ENCODE measurements around the gene AAK1.
"Not testable (repeated sequence)": the region's sequence is repeated elsewhere in the genome, so short reads cannot be mapped to it uniquely, and the experiment has no call there.

AAK1 gene

GRCh38 chr2:69452687-69453086 is 190.9 kb downstream of the AAK1 start:
- no peak for DNase-seq (ENCODE audit: low read depth)

- no peak for DNase-seq (ENCODE audit: low read depth)
These were observed 192.7 kb downstream of the AAK1 start for GRCh38 chr2:69450735-69451416.

- no peak for DNase-seq (ENCODE audit: low read depth)
These were observed 193.6 kb downstream of the AAK1 start for GRCh38 chr2:69449906-69450305.

GRCh38 chr2:69443673-69444072 is 199.9 kb downstream of the AAK1 start:
- DNase-seq (ENCODE audit: low read depth) = not testable (repeated sequence)

GRCh38 chr2:69439499-69439898 is 204.0 kb downstream of the AAK1 start:
- DNase-seq (ENCODE audit: low read depth) = not testable (repeated sequence)

- DNase-seq (ENCODE audit: low read depth) = no peak
These were observed 205.0 kb downstream of the AAK1 start for GRCh38 chr2:69438580-69438979.

- no peak for DNase-seq (ENCODE audit: low read depth)
These were observed 205.8 kb downstream of the AAK1 start for GRCh38 chr2:69437751-69438154.

- DNase-seq (ENCODE audit: low read depth) = peak; percentile 87
These were observed 206.4 kb downstream of the AAK1 start, which contains the start of gene NFU1 for GRCh38 chr2:69436938-69437750. TSS of gene NFU1 (minus strand) at chr2:69437435. CDS start at chr2:69437422, 13 bp downstream.

- DNase-seq (ENCODE audit: low read depth) = peak; percentile 2
These were observed 207.0 kb downstream of the AAK1 start for GRCh38 chr2:69436596-69436937.

GRCh38 chr2:69434753-69435152 is 208.8 kb downstream of the AAK1 start:
- no peak for DNase-seq (ENCODE audit: low read depth)

GRCh38 chr2:69429491-69430183 is 213.9 kb downstream of the AAK1 start:
- DNase-seq (ENCODE audit: low read depth) = no peak

- no peak for DNase-seq (ENCODE audit: low read depth)
These were observed 214.6 kb downstream of the AAK1 start for GRCh38 chr2:69428981-69429380.

- DNase-seq (ENCODE audit: low read depth) = no peak
These were observed 219.1 kb downstream of the AAK1 start for GRCh38 chr2:69424419-69424818.

GRCh38 chr2:69422198-69422597 is 221.3 kb downstream of the AAK1 start:
- no peak for DNase-seq (ENCODE audit: low read depth)

GRCh38 chr2:69419111-69419510 is 224.4 kb downstream of the AAK1 start:
- not testable (repeated sequence) for DNase-seq (ENCODE audit: low read depth)

GRCh38 chr2:69416147-69416546 is 227.4 kb downstream of the AAK1 start:
- no peak for DNase-seq (ENCODE audit: low read depth)

Measured in HS-5 (cell line).